Stimulated activated CD8-positive, alpha-beta memory T cell treated with anti-CD3 and anti-CD28 coated beads, Interleukin-12 subunit alpha, Interleukin-12 subunit beta, amount 100 ng/mL, for 24 hours (primary cell): ENCODE data around the gene PCDHA9.
"Not testable (repeated sequence)": the region's sequence is repeated elsewhere in the genome, so short reads cannot be mapped to it uniquely, and the experiment has no call there.

Experiments used
- DNase-seq: peaks from one replicate; pipeline ENCODE4 v3.0.0-alpha.2; 2020; ENCODE audit errors: extremely low read depth

Gene PCDHA9

GRCh38 chr5:140848139-140849102 is at the start of gene PCDHA9:
TSS of gene PCDHA9 (plus strand) at chr5:140848382. CDS start at chr5:140848496, 114 bp downstream.
- DNase-seq: not testable (repeated sequence)

- no peak for DNase-seq
Measured at GRCh38 chr5:140800816-140801493, 47.2 kb upstream of the PCDHA9 start, which contains the start of gene PCDHA3. TSS of gene PCDHA3 (plus strand) at chr5:140801057.

GRCh38 chr5:140801494-140801841 is 46.7 kb upstream of the PCDHA9 start:
- no peak for DNase-seq

GRCh38 chr5:140802381-140802780 is 45.8 kb upstream of the PCDHA9 start:
- DNase-seq: not testable (repeated sequence)

GRCh38 chr5:140802781-140803271 is 45.4 kb upstream of the PCDHA9 start:
- DNase-seq: no peak

- DNase-seq: no peak
Measured at GRCh38 chr5:140806834-140807775, 41.1 kb upstream of the PCDHA9 start, which contains the start of gene PCDHA4. TSS of gene PCDHA4 (plus strand) at chr5:140807068.

GRCh38 chr5:140808241-140808888 is 39.8 kb upstream of the PCDHA9 start:
- DNase-seq: not testable (repeated sequence)

GRCh38 chr5:140808889-140809291 is 39.3 kb upstream of the PCDHA9 start:
- no peak for DNase-seq

GRCh38 chr5:140821375-140822280 is 26.6 kb upstream of the PCDHA9 start, which contains the start of gene PCDHA5:
TSS of gene PCDHA5 (plus strand) at chr5:140821613.
- DNase-seq: no peak

GRCh38 chr5:140822281-140822629 is 25.9 kb upstream of the PCDHA9 start:
- no peak for DNase-seq

- not testable (repeated sequence) for DNase-seq
Measured at GRCh38 chr5:140822969-140823368, 25.2 kb upstream of the PCDHA9 start.

- DNase-seq: no peak
Measured at GRCh38 chr5:140823475-140823874, 24.7 kb upstream of the PCDHA9 start.

- DNase-seq: no peak
Measured at GRCh38 chr5:140827704-140828361, 20.3 kb upstream of the PCDHA9 start, which contains the start of gene PCDHA6. TSS of gene PCDHA6 (plus strand) at chr5:140827960. CDS start at chr5:140828092, 132 bp downstream.

- DNase-seq: no peak
Measured at GRCh38 chr5:140828362-140828737, 19.8 kb upstream of the PCDHA9 start.

GRCh38 chr5:140829511-140830501 is 18.4 kb upstream of the PCDHA9 start:
- not testable (repeated sequence) for DNase-seq

GRCh38 chr5:140833993-140834392 is 14.2 kb upstream of the PCDHA9 start, which contains the start of gene PCDHA7:
TSS of gene PCDHA7 (plus strand) at chr5:140834269. CDS start at chr5:140834384, 115 bp downstream.
- DNase-seq: no peak

GRCh38 chr5:140834439-140835008 is 13.7 kb upstream of the PCDHA9 start:
- not testable (repeated sequence) for DNase-seq
